Stomach (tissue), 4 donors: Measurements from ENCODE around the gene MS4A6A.

Source experiments
- CTCF ChIP-seq, 7 experiments: fragments of 450-650 bp in 4 of 7; fragments of 200-600 bp in 3 of 7; sonication (generic) in 3 of 7; IDR thresholded peaks; one replicate each; pipeline ENCODE4 v1.5.1; 2016 to 2019; ENCODE audit warnings: antibody characterized with exemption in 7 of 7, control low read depth in 2 of 7, mild to moderate bottlenecking in 1 of 7
- EP300 ChIP-seq: sonication (generic); formaldehyde crosslinking; IDR thresholded peaks from one replicate; pipeline ENCODE4 v1.6.1; 2017; ENCODE audit warnings: antibody characterized with exemption
- POLR2A ChIP-seq, 4 donors: fragments of 450-650 bp; IDR thresholded peaks; one replicate each; pipeline ENCODE4 v1.6.1; 2016; ENCODE audit warnings: antibody characterized with exemption in 4 of 4, control low read depth in 2 of 4, mild to moderate bottlenecking in 1 of 4, moderate library complexity in 1 of 4
- POLR2AphosphoS5 ChIP-seq, 3 donors: sonication (generic); formaldehyde crosslinking; IDR thresholded peaks; one replicate each; pipeline ENCODE4 v1.6.1; 2016; ENCODE audit warnings: antibody characterized with exemption in 3 of 3

GRCh38 chr11:60193687-60194433 lies 11.0 kb upstream of the MS4A6A start:
- TF ChIP-seq POLR2AphosphoS5 (IDR thresholded peaks at IDR 0.05) (no peak), CTCF (IDR thresholded peaks at IDR 0.05) (peak in 5 of 7 experiments; percentile 30 to 63 (median 54)), EP300 (no peak), POLR2A (IDR thresholded peaks at IDR 0.05) (no peak)
